GM12878 (cell line): ENCODE results near the gene RASL12. TPM values are rescaled to one million over a fixed set of nuclear protein-coding genes. Genes with fewer than 3 reads are reported as not detected.

Source experiments
- ATAC-seq: fragments of 200-7000 bp; cut with Tn5 transposase; 3 replicates; pipeline ENCODE4 v1.9.1; 2020; ENCODE audit warnings: mild to moderate bottlenecking, moderate library complexity
- BruUV-seq: library from RNA; stranded (reverse); fragments of 400-500 nt; replicated peaks from 2 replicates; lab custom pipeline; 2021; lab: Mats Ljungman, UMichigan
- CTCF ChIA-PET: fragments of 300-600 bp; sonication (Branson Sonifier 250); formaldehyde crosslinking; extraction: SDS; loops from one replicate; lab custom pipeline; 2021; ENCODE audit warnings: inconsistent platforms; lab: Yijun Ruan, JAX
- POLR2A ChIA-PET: fragments of 350-600 bp; formaldehyde crosslinking; extraction: SDS; loops from one replicate; lab custom pipeline; 2021; ENCODE audit warnings: inconsistent platforms; lab: Charles Lee
- RAD21 ChIA-PET: fragments of 300-600 bp; sonication (Branson Sonifier 250); formaldehyde crosslinking; loops from one replicate; lab custom pipeline; 2023; ENCODE audit warnings: antibody characterized with exemption; ENCODE audit not compliant: unreplicated experiment; lab: Charles Lee
- SMC1A ChIA-PET: fragments of 300-600 bp; sonication (Branson Sonifier 250); formaldehyde crosslinking; loops from one replicate; lab custom pipeline; 2023; ENCODE audit not compliant: unreplicated experiment, uncharacterized antibody; lab: Charles Lee
- DNase-seq: peaks from one replicate; pipeline ENCODE4 v3.0.0-alpha.2; 2011; ENCODE audit warnings: low read depth, low spot score
- FAIRE-seq: peaks from 3 replicates; lab custom pipeline; 2011; peaks lifted over from hg19 to GRCh38; lab: Jason Lieb, UNC
- H2AFZ ChIP-seq: 2 replicates; pipeline ENCODE4 v1.6.0; 2011; ENCODE audit warnings: low read depth, low read length, control low read depth; ENCODE audit not compliant: control insufficient read depth
- H3K27ac ChIP-seq: 2 replicates; pipeline ENCODE4 v1.5.1; 2011; ENCODE audit warnings: control low read depth; ENCODE audit not compliant: control insufficient read depth, insufficient read depth
- H3K27me3 ChIP-seq, 2 experiments: replicated peaks in 1 of 2; 2 replicates each; pipeline versions ENCODE4 v1.6.0 to v1.6.1; 2011; ENCODE audit warnings: low read length in 1 of 2; ENCODE audit not compliant: control insufficient read depth in 2 of 2, insufficient read depth in 2 of 2
- H3K36me3 ChIP-seq, 2 experiments: 2 replicates each; pipeline ENCODE4 v1.5.1; 2011; ENCODE audit warnings: low read length in 1 of 2; ENCODE audit not compliant: control insufficient read depth in 2 of 2, insufficient read depth in 2 of 2
- H3K4me1 ChIP-seq: 2 replicates; pipeline ENCODE4 v1.6.1; 2011; ENCODE audit warnings: mild to moderate bottlenecking, low read length, moderate library complexity, mixed read lengths; ENCODE audit not compliant: control insufficient read depth, insufficient read depth
- H3K4me2 ChIP-seq: 2 replicates; pipeline ENCODE4 v1.6.0; 2011; ENCODE audit warnings: control low read depth; ENCODE audit not compliant: control insufficient read depth, insufficient read depth
- H3K4me3 ChIP-seq: fragments of 200-600 bp; sonication (generic); 2 replicates; pipeline ENCODE4 v1.5.1; 2016
- H3K79me2 ChIP-seq: 2 replicates; pipeline ENCODE4 v1.6.0; 2011; ENCODE audit warnings: low read length; ENCODE audit not compliant: control insufficient read depth, insufficient read depth
- H3K9ac ChIP-seq: 2 replicates; pipeline ENCODE4 v1.8.0; 2011; ENCODE audit warnings: low read length, control low read depth, mixed read lengths; ENCODE audit not compliant: control insufficient read depth, insufficient read depth
- H3K9me3 ChIP-seq: replicated peaks from 3 replicates; pipeline ENCODE4 v1.5.1; 2011; ENCODE audit warnings: mild to moderate bottlenecking, low read length; ENCODE audit not compliant: control insufficient read depth, insufficient read depth
- H4K20me1 ChIP-seq: 2 replicates; pipeline ENCODE4 v1.6.0; 2011; ENCODE audit not compliant: control insufficient read depth, insufficient read depth
- CBX3 ChIP-seq: fragments of 200-600 bp; sonication (generic); IDR thresholded peaks from 2 replicates; pipeline ENCODE4 v1.6.1; 2016; ENCODE audit warnings: low read depth, borderline replicate concordance
- GABPA ChIP-seq: IDR thresholded peaks from 2 replicates; pipeline ENCODE4 v1.6.1; 2014; ENCODE audit warnings: antibody characterized with exemption, low read depth, mild to moderate bottlenecking, inconsistent platforms
- IRF4 ChIP-seq: IDR thresholded peaks from 2 replicates; pipeline ENCODE4 v1.6.1; 2011; ENCODE audit warnings: low read depth, low read length
- MTA2 ChIP-seq: fragments of 450-650 bp; IDR thresholded peaks from 2 replicates; pipeline ENCODE4 v1.6.1; 2016; ENCODE audit warnings: low read depth, mild to moderate bottlenecking, moderate library complexity
- PAX5 ChIP-seq: IDR thresholded peaks from 2 replicates; pipeline ENCODE4 v1.6.1; 2011; ENCODE audit warnings: low read depth, low read length, borderline replicate concordance
- SREBF2 ChIP-seq: IDR thresholded peaks from 2 replicates; pipeline ENCODE4 v1.6.1; 2012; ENCODE audit warnings: mild to moderate bottlenecking, low read length
- ZNF622 ChIP-seq: fragments of 450-650 bp; IDR thresholded peaks from 2 replicates; pipeline ENCODE4 v1.6.1; 2017; ENCODE audit warnings: mild to moderate bottlenecking, inconsistent platforms
- ZZZ3 ChIP-seq: IDR thresholded peaks from 2 replicates; pipeline ENCODE4 v1.6.1; 2011; ENCODE audit warnings: low read depth; ENCODE audit not compliant: control insufficient read depth, insufficient read length
- WGBS: methylation state at CpG from one replicate; pipeline ENCODE4 v1.1.6; 2016; ENCODE audit warnings: low lambda C conversion rate; ENCODE audit not compliant: insufficient replicate concordance, insufficient coverage; ENCODE audit errors: missing lambda C conversion rate; 5-methylcytosine and 5-hydroxymethylcytosine counted together
- in situ Hi-C: fragments of 300-500 bp; cut with MboI; formaldehyde crosslinking; loops from 9 replicates; pipeline ENCODE4 v1.14.3; 2018; ENCODE audit warnings: mixed read lengths
- intact Hi-C: fragments of 100-400 bp; cut with micrococcal nuclease; formaldehyde crosslinking; loops from one replicate; pipeline ENCODE4 v1.14.2; 2022; ENCODE audit not compliant: unreplicated experiment
- polyA plus RNA-seq, 11 experiments: library from polyadenylated mRNA; depleted of rRNA in 4 of 11; unstranded in 6 of 11; stranded (reverse) in 5 of 11; fragments of >200 nt; fragmentation: Nextera tagmentation in 4 of 11; fragmentation: Illumina TruSeq in 1 of 11; extraction: Ambion mirVana in 4 of 11; extraction: Trizol in 1 of 11; gene quantifications; 1 replicate in 1 of 11; 2 replicates in 10 of 11; pipeline versions ENCODE4 v1.2.1 to v1.2.3, GENCODE V29; 2011 to 2016; ENCODE audit warnings: inconsistent platforms in 2 of 11, missing spikeins in 2 of 11, low read depth in 1 of 11
- total RNA-seq, 4 experiments: library from RNA; depleted of rRNA in 3 of 4; stranded (reverse); fragments of >200 nt in 3 of 4; fragmentation: Illumina TruSeq in 1 of 4; extraction: Trizol in 1 of 4; gene quantifications; 2 replicates each; pipeline versions ENCODE4 v1.2.1 to v1.2.3, GENCODE V29; 2013 to 2021
- TF ChIP-seq, protein P1 (sequence below): fragments of 450-650 bp; IDR thresholded peaks from 2 replicates; pipeline ENCODE4 v1.6.1; 2018; ENCODE audit warnings: mild to moderate bottlenecking, low read depth, moderate library complexity; ENCODE audit not compliant: partially characterized antibody
- TF ChIP-seq, protein P2 (sequence below): fragments of 450-650 bp; IDR thresholded peaks from 2 replicates; pipeline ENCODE4 v1.6.1; 2016; ENCODE audit warnings: mild to moderate bottlenecking, moderate library complexity, borderline replicate concordance

The RASL12 gene
- total and polyA plus RNA-seq, 10 of the 15 experiments (the other 5 are each of a cell fraction or from before 2014, with no cell fraction given), result 0.06 to 0.10 TPM; not detected in 8

DNA sequence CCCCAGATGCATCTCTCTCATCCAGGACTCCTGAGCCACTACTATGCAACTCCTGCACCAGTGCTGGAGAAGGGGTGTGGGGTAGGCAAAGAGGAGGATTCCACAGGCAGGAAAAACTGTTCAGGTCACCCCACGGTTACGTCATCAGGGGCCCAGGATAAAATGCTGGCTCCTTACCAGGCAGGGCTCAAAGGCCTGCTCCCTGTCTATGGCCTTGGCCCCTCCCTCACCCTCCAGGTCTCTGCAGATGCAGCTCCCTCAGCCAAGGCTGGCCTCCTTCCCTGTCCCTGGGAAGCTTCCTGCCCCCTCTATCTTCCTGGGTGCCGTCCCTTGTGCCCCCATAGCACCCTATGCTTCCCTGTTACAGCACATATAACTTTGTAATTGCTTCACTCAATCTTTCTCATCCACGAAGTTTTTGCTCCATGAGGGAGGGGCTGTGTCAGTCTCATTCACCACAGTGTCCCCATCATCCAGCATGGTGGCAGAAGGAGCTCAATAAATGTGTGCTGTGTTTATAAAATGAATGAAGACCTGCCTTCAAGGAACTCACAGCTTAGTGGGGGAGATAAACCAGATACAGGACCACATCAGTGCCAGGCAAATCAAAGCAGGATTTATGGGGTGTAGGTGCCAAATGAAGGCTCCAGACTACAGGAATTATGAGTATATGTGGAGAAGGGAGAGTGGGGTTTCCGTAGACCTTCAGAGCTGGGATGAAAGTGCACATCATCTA, 27.4 kb upstream of the RASL12 start:
- no peaks in the 10 kb centered on the region for H3K4me1 ChIP-seq
- POLR2A ChIA-PET, result no interaction called here
- H3K27me3 ChIP-seq, result no peaks in the 10 kb centered on the region
- no peaks in the 10 kb centered on the region for H3K79me2 ChIP-seq
- no peaks in the 10 kb centered on the region for H4K20me1 ChIP-seq
- no peak overlapping the region for H3K4me2 ChIP-seq
- no TSS peak for BruUV-seq
- FAIRE-seq (no peak), ATAC-seq (no peak)
- in situ Hi-C loops, result no loop called here
- no peak overlapping the region for H2AFZ ChIP-seq
- TF ChIP-seq, protein P1, sequence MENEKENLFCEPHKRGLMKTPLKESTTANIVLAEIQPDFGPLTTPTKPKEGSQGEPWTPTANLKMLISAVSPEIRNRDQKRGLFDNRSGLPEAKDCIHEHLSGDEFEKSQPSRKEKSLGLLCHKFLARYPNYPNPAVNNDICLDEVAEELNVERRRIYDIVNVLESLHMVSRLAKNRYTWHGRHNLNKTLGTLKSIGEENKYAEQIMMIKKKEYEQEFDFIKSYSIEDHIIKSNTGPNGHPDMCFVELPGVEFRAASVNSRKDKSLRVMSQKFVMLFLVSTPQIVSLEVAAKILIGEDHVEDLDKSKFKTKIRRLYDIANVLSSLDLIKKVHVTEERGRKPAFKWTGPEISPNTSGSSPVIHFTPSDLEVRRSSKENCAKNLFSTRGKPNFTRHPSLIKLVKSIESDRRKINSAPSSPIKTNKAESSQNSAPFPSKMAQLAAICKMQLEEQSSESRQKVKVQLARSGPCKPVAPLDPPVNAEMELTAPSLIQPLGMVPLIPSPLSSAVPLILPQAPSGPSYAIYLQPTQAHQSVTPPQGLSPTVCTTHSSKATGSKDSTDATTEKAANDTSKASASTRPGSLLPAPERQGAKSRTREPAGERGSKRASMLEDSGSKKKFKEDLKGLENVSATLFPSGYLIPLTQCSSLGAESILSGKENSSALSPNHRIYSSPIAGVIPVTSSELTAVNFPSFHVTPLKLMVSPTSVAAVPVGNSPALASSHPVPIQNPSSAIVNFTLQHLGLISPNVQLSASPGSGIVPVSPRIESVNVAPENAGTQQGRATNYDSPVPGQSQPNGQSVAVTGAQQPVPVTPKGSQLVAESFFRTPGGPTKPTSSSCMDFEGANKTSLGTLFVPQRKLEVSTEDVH, result no peak
- TF ChIP-seq ZNF622, result no peak
- TF ChIP-seq, protein P2, sequence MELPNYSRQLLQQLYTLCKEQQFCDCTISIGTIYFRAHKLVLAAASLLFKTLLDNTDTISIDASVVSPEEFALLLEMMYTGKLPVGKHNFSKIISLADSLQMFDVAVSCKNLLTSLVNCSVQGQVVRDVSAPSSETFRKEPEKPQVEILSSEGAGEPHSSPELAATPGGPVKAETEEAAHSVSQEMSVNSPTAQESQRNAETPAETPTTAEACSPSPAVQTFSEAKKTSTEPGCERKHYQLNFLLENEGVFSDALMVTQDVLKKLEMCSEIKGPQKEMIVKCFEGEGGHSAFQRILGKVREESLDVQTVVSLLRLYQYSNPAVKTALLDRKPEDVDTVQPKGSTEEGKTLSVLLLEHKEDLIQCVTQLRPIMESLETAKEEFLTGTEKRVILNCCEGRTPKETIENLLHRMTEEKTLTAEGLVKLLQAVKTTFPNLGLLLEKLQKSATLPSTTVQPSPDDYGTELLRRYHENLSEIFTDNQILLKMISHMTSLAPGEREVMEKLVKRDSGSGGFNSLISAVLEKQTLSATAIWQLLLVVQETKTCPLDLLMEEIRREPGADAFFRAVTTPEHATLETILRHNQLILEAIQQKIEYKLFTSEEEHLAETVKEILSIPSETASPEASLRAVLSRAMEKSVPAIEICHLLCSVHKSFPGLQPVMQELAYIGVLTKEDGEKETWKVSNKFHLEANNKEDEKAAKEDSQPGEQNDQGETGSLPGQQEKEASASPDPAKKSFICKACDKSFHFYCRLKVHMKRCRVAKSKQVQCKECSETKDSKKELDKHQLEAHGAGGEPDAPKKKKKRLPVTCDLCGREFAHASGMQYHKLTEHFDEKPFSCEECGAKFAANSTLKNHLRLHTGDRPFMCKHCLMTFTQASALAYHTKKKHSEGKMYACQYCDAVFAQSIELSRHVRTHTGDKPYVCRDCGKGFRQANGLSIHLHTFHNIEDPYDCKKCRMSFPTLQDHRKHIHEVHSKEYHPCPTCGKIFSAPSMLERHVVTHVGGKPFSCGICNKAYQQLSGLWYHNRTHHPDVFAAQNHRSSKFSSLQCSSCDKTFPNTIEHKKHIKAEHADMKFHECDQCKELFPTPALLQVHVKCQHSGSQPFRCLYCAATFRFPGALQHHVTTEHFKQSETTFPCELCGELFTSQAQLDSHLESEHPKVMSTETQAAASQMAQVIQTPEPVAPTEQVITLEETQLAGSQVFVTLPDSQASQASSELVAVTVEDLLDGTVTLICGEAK, result no peak
- no peak for TF ChIP-seq CBX3
- no peak for TF ChIP-seq GABPA
- TF ChIP-seq ZZZ3, result no peak
- TF ChIP-seq SREBF2, result no peak
- no peak for TF ChIP-seq MTA2
- TF ChIP-seq PAX5, result no peak
- TF ChIP-seq IRF4, result no peak
- TF ChIP-seq, all 136 proteins: peak for 0
- RAD21 ChIA-PET, result no interaction called here
- no peak overlapping the region for H3K4me3 ChIP-seq
- H3K9ac ChIP-seq, result no peak overlapping the region
- H3K9me3 ChIP-seq, result no peaks in the 10 kb centered on the region
- no peak overlapping the region for H3K27ac ChIP-seq
- SMC1A ChIA-PET, result no interaction called here
- WGBS, result 81% methylated on average over 5 of the region's 5 CpGs
- CTCF ChIA-PET, result interaction anchor here (0.6 to 1.1 kb wide), 2 partner anchors 12 to 64 kb away, joined by 3 to 4 read pairs; no protein-coding TSS in a partner anchor
- DNase-seq, result no peak
- no peaks in the 10 kb centered on the region; a peak in 2 of 4 replicates for H3K36me3 ChIP-seq
- intact Hi-C loops, result no loop called here
